Neural cell (in vitro differentiated cells): ENCODE results near the gene LYPD3.

Experiments used
- EP300 ChIP-seq: fragments of 450-650 bp; conservative IDR thresholded peaks from 2 replicates; pipeline ENCODE4 v1.6.1; 2014; ENCODE audit warnings: antibody characterized with exemption, mild to moderate bottlenecking, moderate library complexity; ENCODE audit not compliant: poor library complexity, severe bottlenecking
- EZH2 ChIP-seq: fragments of 200-600, 300-800 bp; shearing (Covaris generic), sonication (generic); IDR thresholded peaks from 2 replicates; pipeline ENCODE4 v1.6.1; 2014; ENCODE audit warnings: antibody characterized with exemption, low read length, borderline replicate concordance, mild to moderate bottlenecking; ENCODE audit not compliant: insufficient read depth, poor library complexity, severe bottlenecking
- POLR2AphosphoS5 ChIP-seq: IDR thresholded peaks from 2 replicates; pipeline ENCODE4 v1.6.1; 2012
- RAD21 ChIP-seq: fragments of 450-650 bp; conservative IDR thresholded peaks from 2 replicates; pipeline ENCODE4 v1.6.1; 2014; ENCODE audit warnings: antibody characterized with exemption, mild to moderate bottlenecking, moderate library complexity
- SMC3 ChIP-seq: fragments of 450-650 bp; conservative IDR thresholded peaks from 2 replicates; pipeline ENCODE4 v1.6.1; 2014; ENCODE audit warnings: antibody characterized with exemption, mild to moderate bottlenecking, moderate library complexity; ENCODE audit not compliant: poor library complexity
- TAF1 ChIP-seq: IDR thresholded peaks from 2 replicates; pipeline ENCODE4 v1.6.1; 2012; ENCODE audit warnings: low read depth
- TF ChIP-seq, protein P1 (sequence below): fragments of 450-650 bp; IDR thresholded peaks from 2 replicates; pipeline ENCODE4 v1.5.1; 2014; ENCODE audit warnings: antibody characterized with exemption, mild to moderate bottlenecking, moderate library complexity; ENCODE audit not compliant: poor library complexity, severe bottlenecking
- TF ChIP-seq, protein P2 (sequence below): IDR thresholded peaks from 2 replicates; pipeline ENCODE4 v1.6.1; 2012; ENCODE audit warnings: borderline replicate concordance

DNA sequence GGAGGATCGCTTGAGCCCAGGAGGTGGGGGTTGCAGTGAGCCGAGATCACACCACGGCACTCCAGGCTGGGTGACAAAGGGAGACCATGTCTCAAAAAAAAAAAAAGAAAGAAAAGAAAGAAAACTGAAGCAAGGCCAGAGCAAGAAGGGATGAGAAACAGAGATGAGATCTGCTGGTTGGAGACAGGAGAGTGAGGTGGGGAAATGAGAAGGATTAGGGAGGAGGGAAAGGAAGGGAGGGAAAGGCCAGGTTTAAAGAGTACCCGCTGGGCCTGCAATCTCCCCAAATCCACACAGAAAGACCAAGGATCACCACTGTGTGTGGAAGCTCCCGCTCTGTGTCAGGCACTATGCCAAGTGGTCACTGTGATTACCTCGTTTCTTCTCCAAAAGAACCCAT lies 16.3 kb upstream of the LYPD3 start:
- TF ChIP-seq, protein P1, sequence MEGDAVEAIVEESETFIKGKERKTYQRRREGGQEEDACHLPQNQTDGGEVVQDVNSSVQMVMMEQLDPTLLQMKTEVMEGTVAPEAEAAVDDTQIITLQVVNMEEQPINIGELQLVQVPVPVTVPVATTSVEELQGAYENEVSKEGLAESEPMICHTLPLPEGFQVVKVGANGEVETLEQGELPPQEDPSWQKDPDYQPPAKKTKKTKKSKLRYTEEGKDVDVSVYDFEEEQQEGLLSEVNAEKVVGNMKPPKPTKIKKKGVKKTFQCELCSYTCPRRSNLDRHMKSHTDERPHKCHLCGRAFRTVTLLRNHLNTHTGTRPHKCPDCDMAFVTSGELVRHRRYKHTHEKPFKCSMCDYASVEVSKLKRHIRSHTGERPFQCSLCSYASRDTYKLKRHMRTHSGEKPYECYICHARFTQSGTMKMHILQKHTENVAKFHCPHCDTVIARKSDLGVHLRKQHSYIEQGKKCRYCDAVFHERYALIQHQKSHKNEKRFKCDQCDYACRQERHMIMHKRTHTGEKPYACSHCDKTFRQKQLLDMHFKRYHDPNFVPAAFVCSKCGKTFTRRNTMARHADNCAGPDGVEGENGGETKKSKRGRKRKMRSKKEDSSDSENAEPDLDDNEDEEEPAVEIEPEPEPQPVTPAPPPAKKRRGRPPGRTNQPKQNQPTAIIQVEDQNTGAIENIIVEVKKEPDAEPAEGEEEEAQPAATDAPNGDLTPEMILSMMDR: no peak
- no peak for TF ChIP-seq POLR2AphosphoS5
- TF ChIP-seq EP300: no peak
- no peak for TF ChIP-seq SMC3
- TF ChIP-seq EZH2: no peak
- no peak for TF ChIP-seq TAF1
- TF ChIP-seq, protein P2, sequence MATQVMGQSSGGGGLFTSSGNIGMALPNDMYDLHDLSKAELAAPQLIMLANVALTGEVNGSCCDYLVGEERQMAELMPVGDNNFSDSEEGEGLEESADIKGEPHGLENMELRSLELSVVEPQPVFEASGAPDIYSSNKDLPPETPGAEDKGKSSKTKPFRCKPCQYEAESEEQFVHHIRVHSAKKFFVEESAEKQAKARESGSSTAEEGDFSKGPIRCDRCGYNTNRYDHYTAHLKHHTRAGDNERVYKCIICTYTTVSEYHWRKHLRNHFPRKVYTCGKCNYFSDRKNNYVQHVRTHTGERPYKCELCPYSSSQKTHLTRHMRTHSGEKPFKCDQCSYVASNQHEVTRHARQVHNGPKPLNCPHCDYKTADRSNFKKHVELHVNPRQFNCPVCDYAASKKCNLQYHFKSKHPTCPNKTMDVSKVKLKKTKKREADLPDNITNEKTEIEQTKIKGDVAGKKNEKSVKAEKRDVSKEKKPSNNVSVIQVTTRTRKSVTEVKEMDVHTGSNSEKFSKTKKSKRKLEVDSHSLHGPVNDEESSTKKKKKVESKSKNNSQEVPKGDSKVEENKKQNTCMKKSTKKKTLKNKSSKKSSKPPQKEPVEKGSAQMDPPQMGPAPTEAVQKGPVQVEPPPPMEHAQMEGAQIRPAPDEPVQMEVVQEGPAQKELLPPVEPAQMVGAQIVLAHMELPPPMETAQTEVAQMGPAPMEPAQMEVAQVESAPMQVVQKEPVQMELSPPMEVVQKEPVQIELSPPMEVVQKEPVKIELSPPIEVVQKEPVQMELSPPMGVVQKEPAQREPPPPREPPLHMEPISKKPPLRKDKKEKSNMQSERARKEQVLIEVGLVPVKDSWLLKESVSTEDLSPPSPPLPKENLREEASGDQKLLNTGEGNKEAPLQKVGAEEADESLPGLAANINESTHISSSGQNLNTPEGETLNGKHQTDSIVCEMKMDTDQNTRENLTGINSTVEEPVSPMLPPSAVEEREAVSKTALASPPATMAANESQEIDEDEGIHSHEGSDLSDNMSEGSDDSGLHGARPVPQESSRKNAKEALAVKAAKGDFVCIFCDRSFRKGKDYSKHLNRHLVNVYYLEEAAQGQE: no peak
- TF ChIP-seq RAD21: no peak
